Keratinocyte (primary cell): ENCODE results near the gene CAPN14. TPM values are rescaled to one million over a fixed set of nuclear protein-coding genes. Genes with fewer than 3 reads are reported as not detected.

Source experiments
- DNase-seq: peaks from one replicate; pipeline ENCODE4 v3.0.0-alpha.2; 2011; ENCODE audit warnings: low read depth, missing footprints, low spot score
- FAIRE-seq: peaks from 2 replicates; lab custom pipeline; 2011; peaks lifted over from hg19 to GRCh38; lab: Jason Lieb, UNC
- H2AFZ ChIP-seq: 2 replicates; pipeline ENCODE4 v1.6.0; 2012; ENCODE audit warnings: low read length, control low read depth, inconsistent platforms; ENCODE audit not compliant: control insufficient read depth
- H3K27ac ChIP-seq: 2 replicates; pipeline ENCODE4 v1.5.1; 2011; ENCODE audit warnings: low read length; ENCODE audit not compliant: control insufficient read depth, insufficient read depth
- H3K27me3 ChIP-seq: 3 replicates; pipeline ENCODE4 v1.6.0; 2011; ENCODE audit warnings: low read length; ENCODE audit not compliant: control insufficient read depth, insufficient read depth; ENCODE audit errors: extremely low read depth
- H3K36me3 ChIP-seq, 2 experiments: 2 replicates in 1 of 2; 3 replicates in 1 of 2; pipeline ENCODE4 v1.5.1; 2011; ENCODE audit warnings: low read length in 2 of 2, mild to moderate bottlenecking in 1 of 2; ENCODE audit not compliant: control insufficient read depth in 2 of 2, insufficient read depth in 2 of 2; ENCODE audit errors: extremely low read depth in 1 of 2
- H3K4me1 ChIP-seq: 3 replicates; pipeline ENCODE4 v1.5.1; 2011; ENCODE audit warnings: low read length; ENCODE audit not compliant: control insufficient read depth, insufficient read depth; ENCODE audit errors: extremely low read depth
- H3K4me2 ChIP-seq: 3 replicates; pipeline ENCODE4 v1.6.0; 2011; ENCODE audit warnings: low read depth, low read length; ENCODE audit not compliant: control insufficient read depth, insufficient read depth; ENCODE audit errors: extremely low read depth
- H3K4me3 ChIP-seq, 3 experiments: fragments of 200-600 bp in 1 of 3; sonication (generic) in 1 of 3; 2 replicates in 2 of 3; 3 replicates in 1 of 3; pipeline ENCODE4 v1.5.1; 2011 to 2016; ENCODE audit warnings: low read length in 3 of 3, mild to moderate bottlenecking in 3 of 3, control low read depth in 2 of 3, inconsistent platforms in 1 of 3, low read depth in 1 of 3, mixed read lengths in 1 of 3, mixed run types in 1 of 3, moderate library complexity in 1 of 3; ENCODE audit not compliant: control insufficient read depth in 2 of 3, insufficient read depth in 2 of 3; ENCODE audit errors: extremely low read depth in 1 of 3
- H3K79me2 ChIP-seq: 2 replicates; pipeline ENCODE4 v1.6.0; 2012; ENCODE audit warnings: low read length; ENCODE audit not compliant: control insufficient read depth, insufficient read depth
- H3K9ac ChIP-seq: 3 replicates; pipeline ENCODE4 v1.6.0; 2011; ENCODE audit warnings: low read length; ENCODE audit not compliant: control insufficient read depth, insufficient read depth; ENCODE audit errors: extremely low read depth
- H3K9me1 ChIP-seq: 3 replicates; pipeline ENCODE4 v1.6.0; 2011; ENCODE audit warnings: low read length; ENCODE audit not compliant: control insufficient read depth, insufficient read depth; ENCODE audit errors: extremely low read depth
- H3K9me3 ChIP-seq: 2 replicates; pipeline ENCODE4 v1.5.1; 2012; ENCODE audit warnings: low read depth, low read length; ENCODE audit not compliant: control insufficient read depth
- H4K20me1 ChIP-seq: 3 replicates; pipeline ENCODE4 v1.6.0; 2011; ENCODE audit warnings: low read length; ENCODE audit not compliant: control insufficient read depth, insufficient read depth; ENCODE audit errors: extremely low read depth
- CTCF ChIP-seq, 3 experiments: IDR thresholded peaks in 1 of 3; conservative IDR thresholded peaks in 1 of 3; optimal IDR thresholded peaks in 1 of 3; 2 replicates in 2 of 3; 3 replicates in 1 of 3; pipeline versions ENCODE3 to v1.5.1; 2011; ENCODE audit warnings: low read length in 3 of 3, mild to moderate bottlenecking in 3 of 3, moderate library complexity in 2 of 3, control low read depth in 1 of 3, inconsistent platforms in 1 of 3; ENCODE audit not compliant: insufficient read depth in 2 of 3; ENCODE audit errors: extremely low read depth in 1 of 3
- EZH2 ChIP-seq: IDR thresholded peaks from one replicate; pipeline ENCODE4 v1.6.1; 2012; ENCODE audit warnings: inconsistent platforms, mild to moderate bottlenecking, low read length, moderate library complexity
- dilution Hi-C: fragments of 300-500 bp; cut with MboI; formaldehyde crosslinking; loops from one replicate; pipeline ENCODE4 v1.7.0; 2020; ENCODE audit warnings: low sequenced_read_pairs; ENCODE audit not compliant: extremely low pct_ligation_motif_present
- polyA plus RNA-seq, 5 experiments: library from polyadenylated mRNA; depleted of rRNA in 3 of 5; stranded (reverse) in 3 of 5; stranded (forward) in 1 of 5; unstranded in 1 of 5; fragments of >200 nt; gene quantifications; 1 replicate in 1 of 5; 2 replicates in 3 of 5; 3 replicates in 1 of 5; pipeline versions ENCODE4 v1.2.1 to v1.2.3, GENCODE V29; 2011 to 2012; ENCODE audit warnings: missing spikeins in 2 of 5, low read depth in 1 of 5, low replicate concordance in 1 of 5

Gene CAPN14
- polyA plus RNA-seq, 1 donor (not counting 4 experiments of a cell fraction or from before 2014, with no cell fraction given): 1.1 TPM

GRCh38 chr2:31189141-31189540 lies 28.2 kb downstream of the CAPN14 start:
- TF ChIP-seq CTCF (optimal IDR thresholded peaks at IDR 0.05 in 1 of 3, IDR thresholded peaks at IDR 0.05 in 1 of 3, conservative IDR thresholded peaks at IDR 0.05 in 1 of 3; ENCODE audit: extremely low read depth in 1 of 3, insufficient read depth in 2 of 3, low read length in 3 of 3): no peak
- no peak for TF ChIP-seq EZH2
- no peaks in the 10 kb centered on the region for H4K20me1 ChIP-seq
- no peak overlapping the region for H3K4me3 ChIP-seq
- H3K9ac ChIP-seq: no peak overlapping the region
- no peaks in the 10 kb centered on the region for H3K79me2 ChIP-seq
- H3K27me3 ChIP-seq: peaks cover 7% of the 10 kb centered on the region
- no peaks in the 10 kb centered on the region for H3K9me3 ChIP-seq
- H3K4me1 ChIP-seq: no peaks in the 10 kb centered on the region
- no peak overlapping the region for H2AFZ ChIP-seq
- FAIRE-seq: no peak
- H3K4me2 ChIP-seq: no peak overlapping the region
- no peaks in the 10 kb centered on the region for H3K9me1 ChIP-seq
- DNase-seq: no peak
- dilution Hi-C loops: no loop called here
- no peak overlapping the region for H3K27ac ChIP-seq
- H3K36me3 ChIP-seq: no peaks in the 10 kb centered on the region

- Histone ChIP-seq H3K27me3 (peaks cover 9% of the 10 kb centered on the region), H3K9me3 (no peaks in the 10 kb centered on the region), H3K4me3 (no peak overlapping the region), H3K79me2 (no peaks in the 10 kb centered on the region), H3K27ac (no peak overlapping the region), H3K9me1 (no peaks in the 10 kb centered on the region), H3K4me2 (no peak overlapping the region), H3K4me1 (no peaks in the 10 kb centered on the region), H4K20me1 (no peaks in the 10 kb centered on the region), H3K36me3 (no peaks in the 10 kb centered on the region), H3K9ac (no peak overlapping the region), H2AFZ (no peak overlapping the region)
- FAIRE-seq: no peak
- dilution Hi-C loops: no loop called here
- no peak for DNase-seq
- TF ChIP-seq CTCF (optimal IDR thresholded peaks at IDR 0.05 in 1 of 3, IDR thresholded peaks at IDR 0.05 in 1 of 3, conservative IDR thresholded peaks at IDR 0.05 in 1 of 3; ENCODE audit: extremely low read depth in 1 of 3, insufficient read depth in 2 of 3, low read length in 3 of 3): no peak
- no peak for TF ChIP-seq EZH2
Measured at GRCh38 chr2:31188131-31188530, 29.2 kb downstream of the CAPN14 start.
